Stimulated activated CD4-positive, alpha-beta T cell treated with anti-CD3 and anti-CD28 coated beads, Interleukin-1b, Interleukin-23, amount 100 ng/mL, for 4 hours (primary cell): ENCODE results near the gene TMEM273.

Source experiments
- DNase-seq, 2 donors: peaks; one replicate each; pipeline ENCODE4 v3.0.0-alpha.2; 2020; ENCODE audit warnings: low read depth in 2 of 2

TMEM273 gene

DNA sequence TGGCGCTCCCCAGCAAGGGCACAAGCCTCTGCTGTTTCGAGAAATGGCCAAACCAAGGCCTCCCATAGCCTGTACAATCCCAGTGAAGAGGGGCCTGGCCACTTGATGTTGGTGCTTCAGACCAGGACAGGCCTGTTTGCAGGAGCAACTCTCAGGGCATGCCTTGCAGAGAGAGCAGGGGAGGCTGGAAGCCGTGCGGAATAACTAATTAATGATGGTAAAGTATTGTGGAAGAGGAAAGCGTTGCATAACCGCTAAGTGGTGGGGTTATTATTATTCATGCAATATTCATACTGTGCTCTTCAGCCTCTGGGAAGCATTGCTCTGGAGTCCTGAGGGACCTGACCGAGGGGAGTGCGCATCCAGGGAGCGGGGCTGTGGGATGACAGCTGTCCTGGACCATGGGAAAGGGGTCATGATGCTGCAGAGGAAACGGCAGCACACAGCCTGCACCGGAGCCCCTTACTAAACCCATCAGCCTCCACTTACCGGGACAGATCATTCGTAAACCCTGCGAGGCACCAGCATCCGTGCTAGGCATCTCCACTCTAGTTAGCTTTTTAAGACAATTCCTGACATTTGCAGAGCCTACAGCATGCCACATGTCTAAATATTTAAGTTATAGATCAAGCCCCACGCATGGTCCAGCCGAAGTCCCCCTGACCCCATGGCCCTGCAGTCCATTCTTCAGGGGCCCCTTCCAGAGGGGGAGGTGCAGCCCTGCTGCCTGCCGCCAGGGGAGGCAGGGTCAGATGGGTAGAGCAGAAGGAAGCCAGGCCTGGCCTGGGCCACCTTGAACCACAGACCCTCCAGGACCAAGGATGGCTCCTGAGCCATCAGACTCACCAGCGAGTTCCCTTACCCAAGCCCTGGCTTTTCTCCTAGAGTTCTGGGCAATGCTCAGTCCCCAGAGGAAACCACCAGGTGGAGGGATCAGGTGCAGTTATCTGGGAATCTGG, 11.6 kb downstream of the TMEM273 start:
- DNase-seq, result no peak

DNA sequence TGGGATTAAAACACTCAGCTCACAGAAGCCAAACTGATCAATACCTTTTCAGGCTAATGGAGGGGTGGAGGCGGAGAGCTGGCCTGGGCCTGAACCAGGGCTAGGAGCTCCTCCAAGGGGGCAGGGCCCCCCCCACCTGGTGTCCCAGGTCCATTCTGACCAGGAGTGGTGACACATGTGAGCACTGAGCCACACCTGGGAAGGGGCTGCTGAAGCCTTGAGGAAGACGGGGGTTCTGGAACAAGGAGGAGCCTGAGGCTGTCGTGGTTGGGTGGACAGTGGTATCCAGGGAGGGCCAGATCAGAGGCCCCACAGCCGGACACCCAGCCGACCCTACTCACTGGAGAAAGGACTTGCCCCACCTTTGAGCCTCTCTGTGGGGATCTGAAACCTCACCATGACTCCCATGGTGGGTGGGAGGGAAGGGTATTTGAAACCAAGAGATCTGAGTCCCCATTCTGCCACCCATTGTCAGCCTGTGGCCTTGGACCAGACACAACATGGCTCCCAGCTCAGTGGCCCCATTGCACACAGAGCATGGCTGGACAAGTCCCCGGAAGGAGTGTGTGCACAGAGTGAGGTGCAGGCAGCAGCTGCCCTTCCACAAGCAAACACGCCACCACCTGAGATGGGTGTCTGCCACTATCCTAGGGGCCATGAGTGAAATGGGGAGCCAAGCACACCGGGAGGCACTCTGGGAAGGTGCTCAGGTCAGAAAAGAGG, 12.4 kb downstream of the TMEM273 start:
- no peak for DNase-seq

DNA sequence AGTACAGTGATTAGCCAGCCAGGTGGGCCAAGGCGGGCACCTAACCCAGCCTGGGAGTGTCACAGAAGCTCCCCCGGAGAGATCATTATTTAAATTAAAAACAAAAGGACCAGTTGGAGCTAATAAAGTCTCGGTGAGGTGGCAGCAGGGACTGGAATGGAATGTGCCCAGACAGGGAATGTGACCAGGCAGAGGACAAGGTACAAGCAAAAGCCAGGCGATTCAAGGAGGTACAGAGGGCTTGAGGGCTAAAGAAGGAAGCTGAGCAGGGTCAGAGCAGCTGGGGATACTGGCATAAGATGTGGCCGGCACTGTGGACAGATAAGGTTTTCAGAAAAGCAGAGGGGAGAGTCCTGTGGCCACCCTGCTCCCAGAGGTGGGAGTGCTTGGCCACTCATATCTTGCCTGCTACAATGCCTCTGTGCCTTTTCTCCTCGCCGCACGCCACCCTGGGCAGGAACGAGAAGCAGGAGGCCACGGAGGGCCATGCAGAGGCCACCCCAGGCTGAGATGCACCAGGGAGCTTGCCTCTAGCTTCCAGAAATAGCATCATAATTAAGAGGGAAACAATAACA, 13.2 kb downstream of the TMEM273 start:
- DNase-seq, result no peak

DNA sequence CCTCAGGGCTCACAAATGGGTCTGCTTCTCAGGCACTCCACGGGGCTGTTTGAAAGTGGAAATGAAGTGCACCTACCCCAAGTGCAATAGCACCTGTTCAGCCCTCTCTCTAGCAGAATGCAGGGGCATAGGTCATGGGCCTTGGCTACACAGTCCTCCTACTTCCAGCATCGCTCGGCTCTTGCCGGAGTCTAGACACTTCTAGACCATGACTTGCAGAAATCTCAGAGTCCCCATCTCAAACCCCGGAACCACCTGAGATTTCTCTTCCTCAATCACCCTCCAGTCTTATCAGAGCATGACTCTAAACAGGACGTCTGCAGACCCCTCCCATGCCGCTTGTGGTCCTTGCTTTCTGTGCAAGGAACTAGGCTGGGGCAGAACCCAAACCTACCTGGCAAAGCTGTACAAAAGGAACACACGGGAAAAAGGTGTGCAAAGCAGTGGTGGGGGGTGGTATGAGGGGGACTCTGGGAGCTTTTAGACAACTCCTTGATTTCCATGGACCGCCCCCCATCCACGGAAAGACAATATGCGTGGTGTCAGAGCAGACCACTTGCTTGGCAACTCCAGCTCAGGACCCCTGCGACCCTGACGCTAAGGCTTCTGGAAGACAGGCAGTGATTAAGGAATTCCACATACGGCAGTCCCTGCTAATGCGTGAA, 13.8 kb downstream of the TMEM273 start:
- DNase-seq, result no peak

DNA sequence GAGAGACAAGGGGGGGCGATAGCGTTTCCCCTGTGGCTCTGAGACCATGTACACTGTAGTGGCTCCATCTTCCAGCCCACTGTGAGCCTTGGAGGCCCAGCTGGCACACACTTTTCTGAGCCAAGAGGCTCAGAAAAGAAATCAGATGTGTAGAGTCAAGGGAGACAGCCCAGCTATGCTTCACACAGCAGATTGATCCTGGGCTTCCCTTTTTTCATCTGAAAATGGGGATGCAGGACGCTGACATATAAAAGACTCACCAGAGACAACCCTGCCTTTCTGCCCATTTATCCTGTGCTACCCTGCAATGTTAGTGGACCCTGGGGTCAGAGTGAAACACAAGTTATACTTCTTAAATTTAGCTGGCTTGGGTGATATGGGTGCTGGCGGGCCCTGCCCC, 14.3 kb downstream of the TMEM273 start:
- DNase-seq, result no peak

DNA sequence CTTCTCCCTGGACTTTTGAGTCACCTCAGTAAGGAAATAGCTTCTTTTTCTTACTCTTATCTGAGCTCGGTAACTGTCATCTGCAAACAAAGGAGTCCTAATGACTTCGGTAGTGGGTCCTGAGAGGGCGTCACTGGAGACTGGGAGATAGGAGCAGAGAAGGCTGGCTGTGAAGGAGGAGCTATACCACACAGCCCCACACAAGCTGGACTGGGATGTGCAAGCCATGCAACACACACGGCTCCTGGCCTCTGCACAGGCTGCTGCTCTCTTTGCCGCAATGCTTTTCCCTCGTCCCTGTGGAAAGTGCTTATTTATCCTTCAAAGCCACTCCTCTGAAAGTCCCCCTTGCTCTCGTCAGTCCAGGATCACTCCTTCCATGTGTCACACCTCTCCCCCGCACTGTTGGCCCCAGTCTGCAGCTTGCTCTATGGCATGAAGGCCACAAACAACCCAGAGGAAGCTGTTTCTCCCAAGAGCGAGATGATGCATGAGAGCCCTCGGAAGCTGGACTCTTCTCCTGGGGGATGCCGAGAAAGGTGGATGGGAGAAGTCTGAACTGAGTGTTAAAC, 14.9 kb downstream of the TMEM273 start:
- no peak for DNase-seq

DNA sequence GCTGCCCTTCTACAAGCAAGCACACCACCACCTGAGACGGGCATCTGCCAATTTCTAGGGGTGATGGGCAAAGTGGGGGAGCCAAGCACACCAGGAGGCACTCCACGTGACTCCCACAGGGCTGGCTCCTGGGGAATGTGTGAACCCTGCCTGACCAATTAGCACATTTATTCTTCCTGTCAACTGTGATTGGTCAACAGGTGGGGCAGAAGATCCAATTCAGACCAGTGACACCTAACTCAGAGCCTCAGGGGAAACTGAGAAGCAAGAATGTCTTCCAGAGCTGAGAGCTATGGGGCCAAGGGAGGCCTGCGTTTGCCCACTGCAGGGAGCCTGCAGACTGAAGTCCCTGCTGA, 15.4 kb downstream of the TMEM273 start:
- no peak for DNase-seq

DNA sequence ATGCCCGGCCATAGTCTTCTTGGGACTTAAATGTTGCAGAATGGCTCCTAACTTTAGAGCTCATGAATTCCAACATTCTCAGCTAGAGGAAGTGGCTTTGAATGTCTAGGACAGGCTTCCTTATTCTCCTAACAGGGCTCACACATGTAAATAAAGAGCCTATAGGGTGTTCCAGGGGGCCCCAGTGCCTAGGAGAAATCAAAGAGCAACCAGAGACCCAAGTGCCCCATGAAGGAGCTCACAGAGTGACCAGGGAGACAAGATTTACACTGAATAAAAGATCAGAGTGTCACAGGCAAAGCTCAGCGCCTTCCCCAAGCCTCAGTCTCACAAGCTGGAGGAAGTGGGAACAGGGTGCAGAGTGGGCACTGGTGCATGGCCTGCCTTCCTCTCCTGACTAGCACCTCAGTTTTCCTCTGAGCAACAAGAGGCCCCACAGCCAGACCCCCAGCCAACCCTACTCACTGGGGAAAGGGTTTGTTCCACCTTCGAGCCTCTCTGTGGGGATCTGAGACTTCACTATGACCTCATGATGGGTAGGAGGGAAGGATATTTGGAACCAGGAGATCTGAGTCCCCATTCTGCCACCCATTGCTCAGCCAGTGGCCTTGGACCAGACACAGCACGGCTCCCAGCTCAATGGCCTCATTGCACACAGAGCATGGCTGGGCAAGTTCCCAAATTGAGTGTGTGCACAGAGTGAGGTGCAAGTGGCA, 16.0 kb downstream of the TMEM273 start:
- no peak for DNase-seq

DNA sequence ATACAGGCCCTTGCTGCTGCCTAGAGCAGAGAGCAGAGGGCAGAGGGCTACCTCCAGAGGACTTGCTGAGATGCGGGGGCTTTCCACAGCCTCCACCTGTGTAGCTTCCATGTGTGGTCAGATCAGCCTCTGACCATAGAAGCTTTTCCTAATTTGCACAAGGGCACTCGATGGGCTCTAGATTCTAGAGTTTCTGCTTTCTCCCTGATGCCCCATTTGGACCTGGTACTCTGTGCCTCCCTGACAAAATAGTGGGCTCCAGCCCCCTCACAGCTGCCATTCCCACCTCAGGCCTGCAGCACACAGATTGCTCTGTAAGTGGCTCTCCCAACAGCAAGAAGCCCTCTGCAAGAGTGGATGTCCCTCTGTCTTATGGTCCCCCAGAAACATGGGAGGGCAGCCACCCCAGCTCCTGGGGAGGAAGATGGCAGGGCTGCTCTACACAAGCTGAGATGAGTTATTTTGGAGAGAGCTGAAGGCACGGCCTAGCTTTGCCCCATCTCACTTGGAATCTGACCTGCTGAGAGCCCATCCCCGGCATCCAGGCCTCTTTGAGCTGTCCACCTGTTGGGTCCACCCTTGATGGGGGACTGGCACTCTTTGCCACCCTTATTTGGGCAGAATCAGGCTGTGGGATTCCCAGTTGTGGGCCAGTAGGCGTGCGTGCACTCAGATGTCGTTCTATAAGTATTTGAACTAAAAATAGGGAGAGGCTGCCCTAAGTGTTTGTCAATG, 16.7 kb downstream of the TMEM273 start:
- no peak for DNase-seq

DNA sequence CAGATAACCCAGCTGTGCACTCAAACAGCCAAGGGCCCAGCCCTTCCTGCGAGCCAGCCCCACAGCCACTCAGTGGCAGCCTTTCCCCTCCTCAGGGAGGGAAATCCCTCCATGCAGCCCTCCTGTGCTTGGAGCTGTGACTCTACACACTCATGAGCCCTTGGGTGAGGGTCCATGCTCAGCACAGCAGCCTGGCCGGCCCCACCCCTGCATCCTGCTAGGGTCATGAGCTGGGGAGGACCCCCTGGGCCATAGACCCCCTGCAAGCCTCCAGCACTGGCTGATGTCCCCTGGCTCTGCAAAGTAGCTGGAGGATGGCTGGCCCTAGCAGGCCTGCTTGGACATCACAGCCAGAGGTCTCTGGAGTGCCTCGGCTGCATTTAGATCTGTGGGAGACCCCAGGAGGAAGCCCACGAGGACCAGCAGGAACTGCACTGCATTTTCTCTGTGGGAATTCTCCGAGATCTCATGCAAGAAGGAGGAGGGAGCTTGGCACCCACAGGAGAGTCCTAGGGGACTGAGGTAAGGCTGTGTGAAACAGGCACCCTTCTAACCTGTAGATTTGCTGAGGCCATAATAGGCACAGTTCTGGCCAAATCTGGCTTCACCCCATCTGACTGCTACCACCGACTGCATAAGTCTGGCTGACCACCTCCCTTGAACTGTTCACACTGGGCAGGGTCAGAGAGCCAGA, 17.4 kb downstream of the TMEM273 start:
- no peak for DNase-seq

DNA sequence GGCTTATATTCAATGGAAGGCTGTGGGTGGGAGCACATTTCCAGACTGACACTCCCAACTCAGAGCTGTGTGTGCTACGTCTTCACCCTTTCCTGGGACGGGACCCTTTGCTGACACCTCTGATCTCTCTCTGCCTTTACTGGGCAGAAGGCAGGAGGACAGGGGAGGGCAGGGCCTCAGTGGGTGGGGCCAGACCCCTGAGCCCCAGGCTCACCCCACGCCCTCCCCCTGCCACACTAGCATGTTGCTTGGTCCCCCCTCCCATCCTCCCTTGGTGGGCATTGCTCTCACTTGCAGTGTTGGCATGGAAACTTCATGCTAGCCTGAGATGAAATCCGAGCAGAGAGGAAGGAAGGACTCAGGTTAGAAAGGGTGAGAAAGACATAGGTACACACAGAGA, 18.4 kb downstream of the TMEM273 start:
- DNase-seq, result no peak

DNA sequence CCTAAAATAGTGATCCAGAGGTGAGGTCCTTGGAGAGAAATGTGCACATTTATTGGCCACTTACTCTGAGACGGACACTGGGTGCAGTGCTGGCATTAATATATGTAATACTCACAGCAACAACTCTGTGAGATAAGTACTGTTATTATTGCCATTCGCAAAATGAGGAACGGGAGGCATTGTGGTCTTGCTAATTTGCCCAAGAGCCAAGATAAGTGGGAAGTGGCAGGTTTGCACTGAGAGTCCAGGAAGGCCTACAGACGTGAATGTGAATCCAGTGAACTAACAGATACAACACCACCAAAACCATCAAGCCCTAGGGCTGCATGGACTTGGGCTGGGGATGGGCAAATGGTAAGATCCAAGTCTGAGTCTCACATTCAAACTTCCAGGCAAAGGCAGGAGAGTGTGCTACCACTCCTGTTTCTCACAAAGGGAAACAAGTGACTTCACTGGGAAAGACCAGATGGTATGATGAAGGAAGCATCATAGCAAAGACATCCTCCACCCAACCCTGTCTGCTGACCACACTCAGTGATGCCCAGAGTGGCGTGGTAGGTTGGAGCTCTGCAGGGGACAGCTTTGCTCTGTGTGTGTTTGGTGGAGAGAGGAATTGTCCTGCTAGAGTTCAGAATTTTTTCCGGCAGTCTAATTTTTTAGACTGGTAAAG, 19.2 kb downstream of the TMEM273 start:
- no peak for DNase-seq

DNA sequence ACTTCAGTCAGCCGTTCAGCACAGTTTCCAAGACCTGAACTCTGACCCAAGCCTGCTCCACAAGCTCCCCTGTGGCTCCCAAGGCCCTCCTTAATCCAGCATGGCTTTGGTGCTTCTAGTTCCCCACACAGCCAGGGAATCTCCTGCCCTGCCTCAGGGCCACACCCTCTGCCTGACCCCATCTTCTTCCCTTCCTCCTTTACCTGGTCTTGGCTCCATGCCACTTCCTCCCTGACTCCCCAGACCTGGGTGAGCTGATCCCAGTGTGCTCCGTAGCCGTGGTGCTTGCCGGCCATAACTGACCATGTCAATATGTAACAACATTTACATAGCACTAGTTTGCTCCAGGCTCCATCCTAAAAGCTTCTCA, 20.0 kb downstream of the TMEM273 start:
- no peak for DNase-seq

DNA sequence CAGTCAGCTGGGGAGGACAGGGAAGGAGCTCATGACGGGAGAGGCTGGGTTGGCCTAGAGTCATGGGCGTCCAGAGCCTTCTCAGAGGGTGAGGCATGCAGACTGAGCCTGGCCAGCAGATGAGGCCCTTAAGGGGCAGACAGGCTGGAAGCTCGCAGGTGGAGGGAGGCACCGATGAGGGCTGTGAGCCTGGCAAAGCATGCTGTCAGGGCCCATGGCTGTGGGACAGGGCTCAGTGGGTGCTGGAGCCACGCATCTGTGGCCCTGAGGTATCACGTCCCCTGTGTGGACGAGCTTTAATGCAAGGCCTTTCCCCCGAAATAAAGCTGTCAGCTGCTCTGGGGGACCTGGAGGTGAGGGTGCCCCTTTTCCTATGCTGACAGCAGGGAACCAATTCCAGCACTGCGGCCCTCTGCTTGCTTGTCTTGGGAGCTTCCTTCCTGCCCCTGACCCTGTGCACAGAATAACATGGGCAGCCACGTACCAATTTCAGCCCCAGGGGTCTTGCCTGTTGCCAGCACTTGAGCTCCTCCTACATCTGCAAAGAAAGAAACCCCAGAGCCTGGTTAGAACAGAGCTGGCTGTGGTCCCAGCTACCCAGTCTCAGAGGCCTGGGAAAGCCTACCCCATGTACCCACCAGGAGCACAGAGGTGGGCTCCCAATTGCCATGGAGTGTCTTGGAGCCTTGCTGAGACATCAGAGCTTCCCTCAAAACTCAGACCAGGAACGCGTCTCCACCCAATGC, 20.6 kb downstream of the TMEM273 start:
- DNase-seq, result no peak

DNA sequence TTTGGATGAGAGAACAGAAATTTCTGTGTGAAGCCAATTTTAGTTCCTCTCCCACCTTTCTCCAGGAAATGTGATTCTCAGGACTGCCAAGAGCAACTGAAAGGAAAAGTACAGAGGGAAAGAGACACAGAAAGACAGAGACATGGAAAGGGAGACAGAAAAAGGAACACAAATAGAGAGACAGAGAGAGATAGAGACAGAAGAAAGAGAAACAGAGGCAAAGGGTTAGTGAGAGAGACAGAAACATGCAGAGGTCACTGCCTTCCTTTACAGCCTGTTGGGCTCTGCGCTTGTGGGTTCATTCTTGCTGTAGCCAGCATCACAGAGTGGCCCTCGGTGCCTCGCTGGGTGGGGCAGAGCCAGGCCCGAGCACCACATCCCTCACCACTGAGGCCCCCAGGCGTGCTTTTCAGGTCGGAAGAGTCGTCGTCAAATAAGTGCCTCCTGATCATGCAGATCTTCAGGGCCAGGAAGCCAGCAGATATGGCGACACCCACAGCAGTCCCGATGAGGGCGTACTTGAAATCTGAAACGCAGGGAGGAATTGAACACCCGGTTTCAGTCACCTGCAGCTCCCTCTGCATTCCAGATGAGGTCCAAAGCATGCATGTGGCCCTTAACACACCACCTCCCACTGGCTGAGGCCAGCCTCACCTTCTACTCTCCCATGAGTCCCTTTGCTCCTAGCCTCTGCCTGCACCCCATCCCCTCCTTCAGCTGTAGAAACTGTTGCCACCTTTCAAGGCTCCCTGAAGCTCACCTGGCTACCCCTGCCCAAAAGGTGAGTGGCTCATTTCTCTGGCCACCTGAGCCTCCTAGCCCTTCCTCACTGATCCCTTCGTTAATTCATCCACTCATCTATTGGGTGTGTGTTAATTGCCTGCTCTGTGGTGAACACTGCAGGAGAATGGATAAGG, 21.4 kb downstream of the TMEM273 start:
- DNase-seq, result no peak

DNA sequence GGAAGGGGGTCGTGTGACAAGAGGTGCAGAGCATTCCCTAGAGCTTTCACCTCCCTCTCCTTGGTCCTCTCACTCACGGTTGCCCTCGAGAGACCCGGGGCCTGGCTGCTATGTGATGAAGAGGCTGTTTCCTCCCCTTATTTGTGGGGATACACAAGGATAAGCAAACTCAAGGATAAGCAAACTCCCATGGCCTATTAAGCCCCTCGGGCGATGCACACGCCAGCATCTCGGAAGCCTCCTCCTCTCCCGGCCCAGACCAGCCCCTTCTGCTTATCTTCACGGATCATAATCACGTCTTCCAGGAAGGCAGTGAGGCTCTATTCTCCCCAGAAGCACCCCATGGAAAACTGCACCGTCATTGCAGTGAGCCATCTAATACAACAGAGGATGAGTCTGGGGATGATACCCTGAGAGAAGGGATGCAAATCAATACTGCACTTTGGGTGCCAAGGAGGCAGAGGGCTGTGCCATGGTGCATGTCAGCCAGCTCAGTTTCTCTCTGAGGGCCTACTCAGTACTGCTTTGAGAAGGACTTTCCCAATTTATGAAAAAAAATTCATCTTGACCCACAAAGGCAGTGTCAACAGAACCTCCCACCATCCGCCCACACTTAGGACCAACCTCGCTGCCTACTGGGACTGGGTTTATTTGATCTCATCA, 22.2 kb downstream of the TMEM273 start:
- DNase-seq, result no peak

DNA sequence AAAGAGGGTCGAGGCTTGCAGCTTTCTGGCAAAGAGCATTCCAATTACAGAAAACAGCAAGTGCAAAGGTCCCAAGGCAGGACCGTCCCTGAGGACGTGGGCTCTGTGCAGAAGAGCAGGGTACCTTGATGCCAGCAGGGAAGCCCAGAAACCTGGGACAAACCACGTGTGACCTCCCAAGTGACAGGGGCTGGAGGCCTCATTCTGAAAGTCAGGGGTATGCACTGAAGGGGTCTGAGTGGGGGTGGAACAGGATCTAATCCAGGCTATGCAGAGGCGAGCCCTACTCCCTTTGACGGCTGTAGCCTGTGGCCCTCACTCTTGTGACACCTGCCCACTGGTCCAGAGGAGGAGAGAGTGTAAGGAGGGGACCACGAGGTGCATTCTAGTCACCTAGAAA, 22.9 kb downstream of the TMEM273 start:
- DNase-seq, result no peak
